Measurements from ENCODE around the gene REEP3. TPM values are rescaled to one million over a fixed set of nuclear protein-coding genes. Genes with fewer than 3 reads are reported as not detected.
"Not testable (repeated sequence)": the region's sequence is repeated elsewhere in the genome, so short reads cannot be mapped to it uniquely, and the experiment has no call there.

Gene REEP3
- total RNA-seq, 1 donor = 127 TPM

DNA sequence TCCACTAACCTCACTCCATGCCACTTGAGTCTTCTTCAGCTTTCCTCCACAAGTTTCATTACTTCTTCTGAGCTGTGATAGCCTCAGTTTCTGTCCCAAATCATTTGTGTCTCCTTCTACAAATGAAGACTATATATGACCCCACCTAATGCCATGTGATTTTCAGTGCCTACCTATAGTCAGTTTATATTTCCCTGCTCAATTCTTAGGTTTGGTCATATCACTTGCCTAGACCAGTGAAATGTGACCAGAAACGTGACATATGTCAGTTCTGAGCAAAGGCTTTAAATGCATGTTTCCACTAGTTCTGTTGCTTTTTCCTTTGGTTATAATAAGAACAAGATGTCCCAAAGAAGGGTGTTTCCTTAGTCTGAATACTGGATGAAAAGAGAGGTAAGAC lies 24.6 kb upstream of the REEP3 start:
- TF ChIP-seq, protein P1, sequence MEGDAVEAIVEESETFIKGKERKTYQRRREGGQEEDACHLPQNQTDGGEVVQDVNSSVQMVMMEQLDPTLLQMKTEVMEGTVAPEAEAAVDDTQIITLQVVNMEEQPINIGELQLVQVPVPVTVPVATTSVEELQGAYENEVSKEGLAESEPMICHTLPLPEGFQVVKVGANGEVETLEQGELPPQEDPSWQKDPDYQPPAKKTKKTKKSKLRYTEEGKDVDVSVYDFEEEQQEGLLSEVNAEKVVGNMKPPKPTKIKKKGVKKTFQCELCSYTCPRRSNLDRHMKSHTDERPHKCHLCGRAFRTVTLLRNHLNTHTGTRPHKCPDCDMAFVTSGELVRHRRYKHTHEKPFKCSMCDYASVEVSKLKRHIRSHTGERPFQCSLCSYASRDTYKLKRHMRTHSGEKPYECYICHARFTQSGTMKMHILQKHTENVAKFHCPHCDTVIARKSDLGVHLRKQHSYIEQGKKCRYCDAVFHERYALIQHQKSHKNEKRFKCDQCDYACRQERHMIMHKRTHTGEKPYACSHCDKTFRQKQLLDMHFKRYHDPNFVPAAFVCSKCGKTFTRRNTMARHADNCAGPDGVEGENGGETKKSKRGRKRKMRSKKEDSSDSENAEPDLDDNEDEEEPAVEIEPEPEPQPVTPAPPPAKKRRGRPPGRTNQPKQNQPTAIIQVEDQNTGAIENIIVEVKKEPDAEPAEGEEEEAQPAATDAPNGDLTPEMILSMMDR (IDR thresholded peaks at IDR 0.05; ENCODE audit: insufficient read depth, low read depth, low read length) = no peak
- DNase-seq (ENCODE audit: low read depth) = no peak
- no peak overlapping the region for H3K4me3 ChIP-seq (ENCODE audit: low read depth, low read length)

DNA sequence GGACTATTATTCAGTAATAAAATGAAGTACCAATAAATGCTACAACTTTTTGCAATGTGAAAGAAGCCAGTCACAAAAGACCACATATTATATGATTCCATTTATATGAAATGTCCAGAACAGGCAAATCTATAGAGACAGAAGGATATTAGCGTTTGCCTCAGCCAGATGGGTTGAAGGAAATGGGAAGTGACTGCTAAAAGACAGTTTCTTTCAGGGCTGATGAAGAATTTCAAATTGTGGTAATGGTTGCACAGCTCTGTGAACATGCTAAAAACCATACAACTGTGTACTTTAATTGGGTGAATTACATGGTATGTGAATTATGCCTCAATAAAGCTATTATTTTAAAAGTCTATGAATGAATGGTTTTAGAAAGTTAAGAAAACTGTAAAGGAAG lies 23.9 kb upstream of the REEP3 start:
- H3K4me3 ChIP-seq (ENCODE audit: low read depth, low read length) = no peak overlapping the region
- no peak for DNase-seq (ENCODE audit: low read depth)
- TF ChIP-seq, protein P1 (IDR thresholded peaks at IDR 0.05; ENCODE audit: insufficient read depth, low read depth, low read length) = no peak

GRCh38 chr10:63498665-63499064 lies 22.5 kb upstream of the REEP3 start:
- TF ChIP-seq, protein P1 (IDR thresholded peaks at IDR 0.05; ENCODE audit: insufficient read depth, low read depth, low read length) = no peak
- peak; percentile 51 for DNase-seq (ENCODE audit: low read depth)
- H3K4me3 ChIP-seq (ENCODE audit: low read depth, low read length) = no peak overlapping the region

GRCh38 chr10:63500551-63500950 lies 20.6 kb upstream of the REEP3 start:
- DNase-seq (ENCODE audit: low read depth); H3K4me3 ChIP-seq (ENCODE audit: low read depth, low read length): not testable (repeated sequence)

DNA sequence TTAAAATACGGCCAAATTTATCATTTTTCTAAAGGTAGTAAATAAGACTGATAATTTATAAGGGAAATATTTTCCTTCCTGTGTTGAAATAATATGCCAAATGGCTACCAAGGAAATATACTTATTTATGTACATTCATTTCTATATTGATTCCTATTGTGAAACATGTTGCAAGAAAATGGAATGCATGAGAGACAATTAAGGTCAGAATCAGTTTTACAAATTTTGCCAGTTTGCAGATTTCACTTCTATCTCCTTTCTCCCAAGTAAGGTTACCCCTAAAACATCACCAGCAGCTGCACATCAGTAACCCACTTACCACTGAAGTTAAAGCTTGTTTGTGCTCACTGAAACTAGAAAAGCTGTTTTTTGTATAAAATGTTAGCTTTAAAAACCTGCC lies 19.2 kb upstream of the REEP3 start:
- TF ChIP-seq, protein P1 (IDR thresholded peaks at IDR 0.05; ENCODE audit: insufficient read depth, low read depth, low read length) = no peak
- H3K4me3 ChIP-seq (ENCODE audit: low read depth, low read length) = no peak overlapping the region
- DNase-seq (ENCODE audit: low read depth) = no peak

DNA sequence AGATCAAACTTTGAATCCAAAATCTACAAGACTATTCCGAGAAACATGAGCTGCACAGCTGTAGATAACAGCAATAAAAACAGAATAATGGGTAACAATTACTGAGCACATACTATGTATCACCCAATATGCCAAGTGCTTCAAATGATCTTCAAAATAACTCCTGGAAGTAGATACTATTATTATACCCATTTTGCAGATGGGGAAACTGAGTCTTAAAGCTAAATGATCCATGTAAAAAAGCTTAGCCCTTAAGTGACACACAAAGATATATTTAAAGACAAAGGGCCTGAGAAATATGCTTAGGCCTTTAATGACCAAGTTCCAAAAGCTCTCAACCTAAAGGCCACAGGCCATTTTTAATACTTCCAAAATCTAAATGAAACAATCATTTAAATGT lies 18.4 kb upstream of the REEP3 start:
- TF ChIP-seq, protein P1 (IDR thresholded peaks at IDR 0.05; ENCODE audit: insufficient read depth, low read depth, low read length) = no peak
- no peak overlapping the region for H3K4me3 ChIP-seq (ENCODE audit: low read depth, low read length)

DNA sequence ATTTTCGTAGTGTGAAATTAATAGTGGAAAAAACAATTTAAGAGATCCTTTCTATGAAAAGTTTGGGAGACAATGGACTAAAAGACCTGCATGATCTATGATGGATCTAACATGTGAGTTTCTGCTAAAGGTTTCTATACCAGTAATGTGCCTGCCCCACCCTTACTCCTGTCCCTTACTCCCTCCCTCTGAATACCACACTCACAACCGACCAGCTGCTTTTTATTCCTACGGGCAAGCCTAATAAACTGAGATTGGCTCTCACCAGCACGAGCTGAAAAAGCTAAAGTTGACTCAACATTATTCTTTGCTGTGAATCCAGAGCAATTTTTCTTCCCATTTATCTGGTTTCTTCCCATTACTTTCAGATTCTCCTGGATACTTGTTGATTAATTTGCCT lies 17.8 kb upstream of the REEP3 start:
- H3K4me3 ChIP-seq (ENCODE audit: low read depth, low read length) = no peak overlapping the region
- no peak for DNase-seq (ENCODE audit: low read depth)
- TF ChIP-seq, protein P1 (IDR thresholded peaks at IDR 0.05; ENCODE audit: insufficient read depth, low read depth, low read length) = no peak

More for the DNA sequence above, 18.4 kb upstream of the REEP3 start:
- DNase-seq (ENCODE audit: low read depth) = no peak

All from fibroblast of villous mesenchyme (primary cell).